LNCaP clone FGC (cell line): ENCODE results near the gene CLPTM1.

Experiments used
- DNase-seq: peaks from one replicate; pipeline ENCODE4 v3.0.0-alpha.2; 2011; ENCODE audit warnings: low read depth
- H3K4me3 ChIP-seq: 2 replicates; pipeline ENCODE4 v1.5.1; 2011; ENCODE audit warnings: mild to moderate bottlenecking, low read depth, low read length, control low read depth
- TF ChIP-seq, protein P1 (sequence below): IDR thresholded peaks from 2 replicates; pipeline ENCODE4 v1.5.1; 2012; ENCODE audit warnings: mild to moderate bottlenecking; ENCODE audit not compliant: control insufficient read depth, insufficient read depth; ENCODE audit errors: extremely low read depth

Gene CLPTM1

DNA sequence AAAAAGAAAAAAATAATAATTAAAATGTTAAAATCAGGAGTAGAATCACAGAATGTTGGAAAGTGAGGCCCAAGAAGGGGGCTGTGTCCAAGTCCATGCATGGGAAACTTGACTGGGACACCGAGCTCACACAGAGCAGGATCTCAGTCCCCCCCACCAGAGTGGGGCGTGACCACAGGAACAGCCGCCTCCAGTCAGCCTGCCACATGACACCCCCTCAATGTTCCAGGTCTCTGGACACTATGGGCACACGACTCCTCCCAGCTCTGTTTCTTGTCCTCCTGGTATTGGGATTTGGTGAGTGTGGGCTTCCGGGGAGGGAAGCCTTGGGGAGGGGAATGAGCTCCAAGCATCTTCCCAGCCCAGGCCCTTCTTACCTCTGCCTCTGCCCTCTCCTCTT, 6.9 kb upstream of the CLPTM1 start:
- TF ChIP-seq, protein P1, sequence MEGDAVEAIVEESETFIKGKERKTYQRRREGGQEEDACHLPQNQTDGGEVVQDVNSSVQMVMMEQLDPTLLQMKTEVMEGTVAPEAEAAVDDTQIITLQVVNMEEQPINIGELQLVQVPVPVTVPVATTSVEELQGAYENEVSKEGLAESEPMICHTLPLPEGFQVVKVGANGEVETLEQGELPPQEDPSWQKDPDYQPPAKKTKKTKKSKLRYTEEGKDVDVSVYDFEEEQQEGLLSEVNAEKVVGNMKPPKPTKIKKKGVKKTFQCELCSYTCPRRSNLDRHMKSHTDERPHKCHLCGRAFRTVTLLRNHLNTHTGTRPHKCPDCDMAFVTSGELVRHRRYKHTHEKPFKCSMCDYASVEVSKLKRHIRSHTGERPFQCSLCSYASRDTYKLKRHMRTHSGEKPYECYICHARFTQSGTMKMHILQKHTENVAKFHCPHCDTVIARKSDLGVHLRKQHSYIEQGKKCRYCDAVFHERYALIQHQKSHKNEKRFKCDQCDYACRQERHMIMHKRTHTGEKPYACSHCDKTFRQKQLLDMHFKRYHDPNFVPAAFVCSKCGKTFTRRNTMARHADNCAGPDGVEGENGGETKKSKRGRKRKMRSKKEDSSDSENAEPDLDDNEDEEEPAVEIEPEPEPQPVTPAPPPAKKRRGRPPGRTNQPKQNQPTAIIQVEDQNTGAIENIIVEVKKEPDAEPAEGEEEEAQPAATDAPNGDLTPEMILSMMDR, result no peak
- DNase-seq, result no peak
- H3K4me3 ChIP-seq, result no peak overlapping the region

DNA sequence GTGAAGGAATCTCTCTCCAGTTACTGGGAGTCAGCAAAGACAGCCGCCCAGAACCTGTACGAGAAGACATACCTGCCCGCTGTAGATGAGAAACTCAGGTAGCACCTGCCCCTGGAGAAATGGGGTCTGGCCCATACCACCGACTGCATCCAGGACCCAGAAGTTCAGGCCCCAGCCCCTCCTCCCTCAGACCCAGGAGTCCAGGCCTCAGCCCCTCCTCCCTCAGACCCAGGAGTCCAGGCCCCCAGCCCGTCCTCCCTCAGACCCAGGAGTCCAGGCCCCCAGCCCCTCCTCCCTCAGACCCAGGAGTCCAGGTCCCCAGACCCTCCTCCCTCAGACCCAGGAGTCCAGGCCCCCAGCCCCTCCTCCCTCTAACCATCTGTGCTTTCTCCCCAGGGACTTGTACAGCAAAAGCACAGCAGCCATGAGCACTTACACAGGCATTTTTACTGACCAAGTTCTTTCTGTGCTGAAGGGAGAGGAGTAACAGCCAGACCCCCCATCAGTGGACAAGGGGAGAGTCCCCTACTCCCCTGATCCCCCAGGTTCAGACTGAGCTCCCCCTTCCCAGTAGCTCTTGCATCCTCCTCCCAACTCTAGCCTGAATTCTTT, 6.3 kb upstream of the CLPTM1 start:
- DNase-seq, result no peak
- TF ChIP-seq, protein P1, result no peak
- H3K4me3 ChIP-seq, result no peak overlapping the region

- TF ChIP-seq, protein P1, result no peak
- DNase-seq, result no peak
These were observed 5.6 kb upstream of the CLPTM1 start for GRCh38 chr19:44949550-44949949.

DNA sequence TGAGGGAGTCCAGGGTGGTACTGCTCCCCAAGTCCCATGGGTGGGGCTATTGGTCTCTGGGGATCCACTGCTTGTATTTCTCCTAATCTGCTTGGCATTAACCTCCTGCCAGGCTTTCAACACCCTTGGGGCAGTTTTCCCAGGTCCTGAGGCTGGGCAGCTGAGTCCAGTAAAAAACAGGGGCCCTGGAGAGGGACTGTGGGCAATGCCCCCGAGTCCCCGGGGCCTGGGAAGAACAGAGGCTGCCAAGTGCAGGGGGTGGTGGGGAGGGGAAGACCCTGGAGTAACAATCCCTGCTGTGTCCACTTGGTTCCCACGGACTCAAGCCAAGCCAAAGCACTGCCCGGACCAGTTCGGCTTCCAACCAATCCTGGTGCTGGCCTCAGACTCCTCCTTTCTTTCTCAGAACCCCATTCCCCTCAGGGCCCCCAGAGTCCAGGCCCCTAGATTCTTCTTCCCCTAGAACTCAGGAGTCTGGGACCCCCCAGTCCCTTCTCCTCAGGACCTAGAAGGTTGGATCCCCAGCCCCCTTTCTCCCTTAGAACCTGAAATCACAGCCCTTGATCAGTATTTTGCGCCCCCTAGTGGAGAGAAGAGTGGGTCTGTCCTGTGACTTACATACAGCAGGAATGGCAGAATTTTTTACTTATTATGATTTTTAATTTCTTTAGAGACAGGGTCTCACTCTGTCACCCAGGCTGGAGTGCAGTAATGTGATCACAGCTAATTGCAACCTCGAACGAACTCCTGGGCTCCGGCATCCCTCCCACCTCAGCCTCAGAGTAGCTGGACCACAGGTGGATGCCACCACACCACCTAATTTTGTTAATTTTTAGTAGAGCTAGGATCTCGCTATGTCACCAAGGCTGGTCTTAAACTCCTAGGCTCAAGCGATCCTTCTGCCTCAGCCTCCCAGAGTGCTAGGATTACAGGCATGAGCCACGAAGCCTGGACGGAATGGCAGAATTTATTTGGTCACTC, 3.7 kb upstream of the CLPTM1 start:
- DNase-seq, result peak; percentile 11
- H3K4me3 ChIP-seq, result no peak overlapping the region
- TF ChIP-seq, protein P1, result peak; percentile 56

More at GRCh38 chr19:44949550-44949949, 5.6 kb upstream of the CLPTM1 start:
- no peak overlapping the region for H3K4me3 ChIP-seq

DNA sequence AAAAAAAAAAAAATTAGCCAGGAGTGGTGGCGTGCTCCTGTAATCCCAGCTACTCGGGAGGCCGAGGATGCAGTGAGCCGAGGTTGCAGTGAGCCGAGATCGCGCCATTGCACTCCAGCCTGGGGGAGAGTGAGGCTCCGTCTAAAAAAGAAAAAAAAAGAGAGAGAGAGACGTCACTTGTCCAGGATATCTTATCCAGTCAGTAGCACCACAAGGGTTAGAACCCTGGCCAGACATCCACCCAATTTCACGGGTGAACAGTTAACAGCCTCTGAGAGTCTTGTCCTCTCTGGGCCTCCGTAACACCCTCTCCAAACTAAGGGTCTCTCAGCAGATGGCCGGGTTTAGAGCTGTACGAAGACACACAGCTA, 917 bp upstream of the CLPTM1 start:
- no peak for DNase-seq
- TF ChIP-seq, protein P1, result no peak
- H3K4me3 ChIP-seq, result peak overlapping the region; percentile 80

DNA sequence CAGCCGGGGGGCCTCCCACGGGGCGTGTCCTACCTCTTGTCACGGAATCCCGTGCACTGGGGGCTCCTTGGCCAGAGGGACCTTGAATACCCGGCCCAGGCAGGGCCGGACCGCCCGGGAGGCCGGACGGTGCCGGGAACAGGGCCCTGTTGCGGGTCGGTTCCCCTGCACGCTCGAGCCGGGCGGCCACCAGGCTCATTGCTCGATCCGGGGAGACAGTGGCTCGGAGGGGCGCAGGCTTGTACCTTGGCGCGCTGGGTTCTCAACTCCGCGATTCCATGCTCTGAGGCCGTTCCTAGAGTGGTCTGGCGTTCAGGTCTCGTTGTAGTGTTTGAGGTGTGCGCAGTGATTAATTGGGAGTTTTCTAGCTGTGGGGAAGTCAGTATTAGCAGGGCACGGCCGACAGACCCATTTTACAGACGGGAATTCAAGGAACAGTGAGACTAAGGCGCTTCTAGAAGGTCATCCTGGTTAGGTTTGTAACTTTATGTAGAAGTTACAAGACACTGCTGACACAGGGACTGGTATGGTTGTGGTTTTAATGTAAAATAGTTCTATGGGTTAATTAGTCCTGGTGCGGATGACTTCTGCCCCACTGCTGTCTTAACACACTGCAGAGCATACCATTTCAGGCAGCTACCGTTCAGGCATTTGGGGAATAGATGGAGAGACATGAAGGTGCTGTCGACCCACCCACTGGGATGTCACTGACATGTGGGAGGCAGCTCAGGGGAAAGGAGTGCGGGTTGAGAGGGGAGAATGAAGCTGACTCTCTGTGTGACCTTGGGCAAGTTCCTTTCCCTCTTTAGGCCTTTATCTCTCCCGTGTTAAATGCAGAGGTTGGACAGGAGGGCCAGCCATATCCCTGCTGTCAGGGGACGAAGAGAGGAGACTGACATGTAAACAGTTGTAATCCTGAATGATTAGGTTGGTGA, 592 bp downstream of the CLPTM1 start:
- peak overlapping the region; percentile 80 for H3K4me3 ChIP-seq
- no peak for DNase-seq
- TF ChIP-seq, protein P1, result no peak
